Measurements from ENCODE around the gene CD81. TPM values are rescaled to one million over a fixed set of nuclear protein-coding genes. Genes with fewer than 3 reads are reported as not detected.
A peak's percentile ranks its signal among the peaks of the same experiment; 100 is the strongest.

Gene CD81
- total RNA-seq, 1 experiment from 2014 or later: 416 TPM

GRCh38 chr11:2390091-2390724 is 13.1 kb downstream of the CD81 start:
- Histone ChIP-seq H3K27ac (ENCODE audit: low read length) (no peak overlapping the region), H3K4me3 (ENCODE audit: low read depth in 2 of 2, low read length in 2 of 2) (no peak overlapping the region), H3K36me3 (ENCODE audit: control insufficient read depth, insufficient read depth, low read length) (no peaks in the 10 kb centered on the region), H3K9me3 (ENCODE audit: control insufficient read depth, insufficient read depth, low read depth, low read length) (no peaks in the 10 kb centered on the region), H3K4me1 (ENCODE audit: control insufficient read depth, insufficient read depth, low read length) (peaks cover 32% of the 10 kb centered on the region), H3K27me3 (ENCODE audit: control insufficient read depth, insufficient read depth, low read length) (no peaks in the 10 kb centered on the region)
- ChIA-PET POLR2A (no interaction called here), CTCF (interaction anchor here (0.5 to 0.6 kb wide), 2 partner anchors 22 to 127 kb away, joined by 3 to 5 read pairs; no protein-coding TSS in a partner anchor)
- intact Hi-C loops (cut with micrococcal nuclease; ENCODE audit: unreplicated experiment) (no loop called here), in situ Hi-C loops (cut with HindIII; ENCODE audit: low pct_unique_long_range_greater_than_20kb, low sequenced_read_pairs) (no loop called here)
- ATAC-seq: no peak
- no peak for DNase-seq (ENCODE audit: low read depth, low spot score)
- TF ChIP-seq CTCF (IDR thresholded peaks at IDR 0.05) (no peak), SIN3A (IDR thresholded peaks at IDR 0.05; ENCODE audit: borderline replicate concordance, insufficient read depth, low read depth, low read length) (no peak), REST (IDR thresholded peaks at IDR 0.05; ENCODE audit: insufficient read depth in 1 of 2, low read depth in 2 of 2, low read length in 1 of 2) (no peak)
- BruUV-seq (replicated peaks): no TSS peak

- BruUV-seq (replicated peaks): no TSS peak
- POLR2A ChIA-PET: no interaction called here
- H3K9me3 ChIP-seq (ENCODE audit: control insufficient read depth, insufficient read depth, low read depth, low read length): no peaks in the 10 kb centered on the region
- CTCF ChIA-PET: interaction anchor here (0.5 to 0.6 kb wide), 2 partner anchors 23 to 128 kb away, joined by 3 to 5 read pairs; no protein-coding TSS in a partner anchor
- no peak overlapping the region for H3K27ac ChIP-seq (ENCODE audit: low read length)
- in situ Hi-C loops (cut with HindIII; ENCODE audit: low pct_unique_long_range_greater_than_20kb, low sequenced_read_pairs): no loop called here
- ATAC-seq (peak; percentile 33), DNase-seq (ENCODE audit: low read depth, low spot score) (no peak)
- H3K36me3 ChIP-seq (ENCODE audit: control insufficient read depth, insufficient read depth, low read length): no peaks in the 10 kb centered on the region
- H3K4me3 ChIP-seq (ENCODE audit: low read depth in 2 of 2, low read length in 2 of 2): no peak overlapping the region
- no peaks in the 10 kb centered on the region for H3K27me3 ChIP-seq (ENCODE audit: control insufficient read depth, insufficient read depth, low read length)
- TF ChIP-seq SIN3A (IDR thresholded peaks at IDR 0.05; ENCODE audit: borderline replicate concordance, insufficient read depth, low read depth, low read length) (no peak), REST (IDR thresholded peaks at IDR 0.05; ENCODE audit: insufficient read depth in 1 of 2, low read depth in 2 of 2, low read length in 1 of 2) (no peak), TCF7L2 (IDR thresholded peaks at IDR 0.05; ENCODE audit: low read depth, low read length) (no peak), CTCF (IDR thresholded peaks at IDR 0.05) (no peak), POLR2AphosphoS5 (IDR thresholded peaks at IDR 0.05; ENCODE audit: low read depth, low read length) (no peak)
- intact Hi-C loops (cut with micrococcal nuclease; ENCODE audit: unreplicated experiment): no loop called here
- H3K4me1 ChIP-seq (ENCODE audit: control insufficient read depth, insufficient read depth, low read length): peaks cover 32% of the 10 kb centered on the region
These were observed 13.6 kb downstream of the CD81 start for GRCh38 chr11:2390725-2391151.
